Fibroblast of lung (primary cell): Measurements from ENCODE around the gene MYEF2. TPM values are rescaled to one million over a fixed set of nuclear protein-coding genes. Genes with fewer than 3 reads are reported as not detected.

Experiments used
- DNase-seq, 2 donors: peaks; one replicate each; pipeline versions ENCODE4 v3.0.0 to v3.0.0-alpha.2; 2010; ENCODE audit warnings: low read depth in 2 of 2
- H2AFZ ChIP-seq: 2 replicates; pipeline ENCODE4 v1.5.1; 2012; ENCODE audit warnings: low read length, control low read depth, inconsistent platforms
- H3K27ac ChIP-seq: 2 replicates; pipeline ENCODE4 v1.5.1; 2011; ENCODE audit warnings: low read length, control low read depth; ENCODE audit not compliant: insufficient read depth
- H3K27me3 ChIP-seq: 2 replicates; pipeline ENCODE4 v1.5.1; 2011; ENCODE audit warnings: mild to moderate bottlenecking, low read length; ENCODE audit not compliant: control insufficient read depth, insufficient read depth
- H3K36me3 ChIP-seq: 2 replicates; pipeline ENCODE4 v1.5.1; 2011; ENCODE audit warnings: low read length; ENCODE audit not compliant: control insufficient read depth, insufficient read depth
- H3K4me1 ChIP-seq: 2 replicates; pipeline ENCODE4 v1.5.1; 2011; ENCODE audit warnings: low read length; ENCODE audit not compliant: control insufficient read depth, insufficient read depth; ENCODE audit errors: extremely low read depth
- H3K4me2 ChIP-seq: 2 replicates; pipeline ENCODE4 v1.5.1; 2011; ENCODE audit warnings: low read length, control low read depth; ENCODE audit not compliant: insufficient read depth; ENCODE audit errors: extremely low read depth
- H3K4me3 ChIP-seq, 4 experiments: fragments of 200-600 bp in 1 of 4; sonication (generic) in 1 of 4; replicated peaks in 1 of 4; 2 replicates each; pipeline ENCODE4 v1.5.1; 2011 to 2016; ENCODE audit warnings: low read length in 4 of 4, low read depth in 3 of 4, mild to moderate bottlenecking in 3 of 4, control low read depth in 2 of 4, inconsistent platforms in 1 of 4, mixed read lengths in 1 of 4; ENCODE audit not compliant: insufficient read depth in 1 of 4; ENCODE audit errors: control extremely low read depth in 1 of 4
- H3K79me2 ChIP-seq: 2 replicates; pipeline ENCODE4 v1.5.1; 2012; ENCODE audit warnings: mild to moderate bottlenecking, low read length, inconsistent platforms; ENCODE audit not compliant: control insufficient read depth, insufficient read depth
- H3K9ac ChIP-seq: 2 replicates; pipeline ENCODE4 v1.5.1; 2011; ENCODE audit warnings: mild to moderate bottlenecking, low read length, control low read depth; ENCODE audit not compliant: insufficient read depth
- H3K9me3 ChIP-seq: 2 replicates; pipeline ENCODE4 v1.5.1; 2012; ENCODE audit warnings: low read depth, low read length; ENCODE audit not compliant: control insufficient read depth, insufficient read depth
- H4K20me1 ChIP-seq: 2 replicates; pipeline ENCODE4 v1.5.1; 2011; ENCODE audit warnings: low read length; ENCODE audit not compliant: control insufficient read depth, insufficient read depth; ENCODE audit errors: extremely low read depth
- EZH2 ChIP-seq: IDR thresholded peaks from 2 replicates; pipeline ENCODE4 v1.5.1; 2012; ENCODE audit warnings: low read length, control low read depth, mild to moderate bottlenecking; ENCODE audit errors: missing control alignments
- polyA plus RNA-seq, 2 donors: library from polyadenylated mRNA; depleted of rRNA in 1 of 2; stranded (reverse) in 1 of 2; unstranded in 1 of 2; fragments of >200 nt; gene quantifications; 2 replicates each; pipeline ENCODE4 v1.2.1, GENCODE V29; 2011 to 2012; ENCODE audit warnings: missing spikeins in 1 of 2
- total RNA-seq: library from RNA; depleted of rRNA; stranded (reverse); fragments of >200 nt; gene quantifications from 2 replicates; pipeline ENCODE4 v1.2.1, GENCODE V29; 2014
- TF ChIP-seq, protein P1 (sequence below), 2 donors: IDR thresholded peaks in 1 of 2; conservative IDR thresholded peaks in 1 of 2; 1 replicate in 1 of 2; 2 replicates in 1 of 2; pipeline ENCODE4 v1.5.1; 2011 to 2012; ENCODE audit warnings: low read length in 2 of 2, control low read depth in 1 of 2, inconsistent platforms in 1 of 2, low read depth in 1 of 2, mild to moderate bottlenecking in 1 of 2

Gene MYEF2
- total and polyA plus RNA-seq, 2 donors (not counting 1 experiment from before 2014, with no cell fraction given), result 5.3 to 13.5 TPM

DNA sequence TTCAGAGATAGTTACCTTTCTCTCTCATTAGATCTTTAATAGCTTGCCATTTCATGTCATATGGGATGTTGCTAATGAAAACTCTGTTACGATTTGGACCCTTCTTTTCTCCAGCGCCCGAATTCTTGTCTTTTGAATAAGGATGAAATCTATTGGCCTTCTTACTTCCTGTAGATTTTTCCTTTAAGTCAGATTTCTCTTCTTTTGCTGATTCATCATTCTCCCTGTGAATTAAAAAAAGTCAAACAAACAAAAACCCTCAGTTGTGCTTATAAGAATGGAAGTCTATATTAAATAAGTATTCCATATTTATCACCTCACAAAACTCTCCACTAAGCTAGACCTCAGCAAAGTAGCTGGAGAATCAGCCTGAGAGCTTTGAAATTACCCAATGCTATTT, 9.5 kb downstream of the MYEF2 start:
- no peak overlapping the region for H3K9ac ChIP-seq
- H3K27ac ChIP-seq, result no peak overlapping the region
- no peak for DNase-seq
- H3K4me2 ChIP-seq, result no peak overlapping the region
- no peaks in the 10 kb centered on the region for H4K20me1 ChIP-seq
- H3K36me3 ChIP-seq, result no peaks in the 10 kb centered on the region
- no peak for TF ChIP-seq EZH2
- TF ChIP-seq, protein P1, sequence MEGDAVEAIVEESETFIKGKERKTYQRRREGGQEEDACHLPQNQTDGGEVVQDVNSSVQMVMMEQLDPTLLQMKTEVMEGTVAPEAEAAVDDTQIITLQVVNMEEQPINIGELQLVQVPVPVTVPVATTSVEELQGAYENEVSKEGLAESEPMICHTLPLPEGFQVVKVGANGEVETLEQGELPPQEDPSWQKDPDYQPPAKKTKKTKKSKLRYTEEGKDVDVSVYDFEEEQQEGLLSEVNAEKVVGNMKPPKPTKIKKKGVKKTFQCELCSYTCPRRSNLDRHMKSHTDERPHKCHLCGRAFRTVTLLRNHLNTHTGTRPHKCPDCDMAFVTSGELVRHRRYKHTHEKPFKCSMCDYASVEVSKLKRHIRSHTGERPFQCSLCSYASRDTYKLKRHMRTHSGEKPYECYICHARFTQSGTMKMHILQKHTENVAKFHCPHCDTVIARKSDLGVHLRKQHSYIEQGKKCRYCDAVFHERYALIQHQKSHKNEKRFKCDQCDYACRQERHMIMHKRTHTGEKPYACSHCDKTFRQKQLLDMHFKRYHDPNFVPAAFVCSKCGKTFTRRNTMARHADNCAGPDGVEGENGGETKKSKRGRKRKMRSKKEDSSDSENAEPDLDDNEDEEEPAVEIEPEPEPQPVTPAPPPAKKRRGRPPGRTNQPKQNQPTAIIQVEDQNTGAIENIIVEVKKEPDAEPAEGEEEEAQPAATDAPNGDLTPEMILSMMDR (conservative IDR thresholded peaks at IDR 0.05 in 1 of 2, IDR thresholded peaks at IDR 0.05 in 1 of 2; ENCODE audit: low read depth in 1 of 2, low read length in 2 of 2), result no peak
- no peaks in the 10 kb centered on the region for H3K9me3 ChIP-seq
- H2AFZ ChIP-seq, result no peak overlapping the region
- no peaks in the 10 kb centered on the region for H3K79me2 ChIP-seq
- no peak overlapping the region for H3K4me3 ChIP-seq
- no peaks in the 10 kb centered on the region for H3K4me1 ChIP-seq
- no peaks in the 10 kb centered on the region for H3K27me3 ChIP-seq

- Histone ChIP-seq H2AFZ (no peak overlapping the region), H3K36me3 (peaks cover 1% of the 10 kb centered on the region), H3K9ac (no peak overlapping the region), H3K79me2 (no peaks in the 10 kb centered on the region), H3K27me3 (no peaks in the 10 kb centered on the region), H3K9me3 (no peaks in the 10 kb centered on the region), H3K4me1 (no peaks in the 10 kb centered on the region), H4K20me1 (no peaks in the 10 kb centered on the region), H3K4me3 (no peak overlapping the region), H3K4me2 (no peak overlapping the region), H3K27ac (no peak overlapping the region)
- TF ChIP-seq, protein P1 (conservative IDR thresholded peaks at IDR 0.05 in 1 of 2, IDR thresholded peaks at IDR 0.05 in 1 of 2; ENCODE audit: low read depth in 1 of 2, low read length in 2 of 2), result no peak
- no peak for TF ChIP-seq EZH2
- no peak for DNase-seq
Observed at GRCh38 chr15:48153526-48153925, 24.6 kb downstream of the MYEF2 start.

DNA sequence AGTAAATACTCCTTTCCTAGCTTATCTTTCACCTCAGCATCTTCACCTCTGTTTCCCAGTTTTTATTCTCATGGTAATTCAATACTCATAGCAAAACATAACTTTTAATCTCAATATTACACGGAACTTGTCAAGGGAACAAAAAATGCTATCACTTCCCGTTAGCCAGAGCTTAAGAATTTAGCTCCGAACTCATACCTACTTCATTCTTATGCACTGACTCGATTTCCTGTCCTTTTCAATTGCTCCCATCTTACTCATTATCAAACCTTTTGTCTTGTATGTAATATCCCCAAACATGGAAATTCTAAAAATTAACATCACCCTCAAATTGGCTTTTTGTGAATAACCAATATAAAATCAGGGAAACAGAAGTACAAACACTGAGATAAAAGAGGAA, 28.2 kb downstream of the MYEF2 start:
- no peaks in the 10 kb centered on the region for H3K9me3 ChIP-seq
- no peaks in the 10 kb centered on the region for H3K4me1 ChIP-seq
- TF ChIP-seq, protein P1 (conservative IDR thresholded peaks at IDR 0.05 in 1 of 2, IDR thresholded peaks at IDR 0.05 in 1 of 2; ENCODE audit: low read depth in 1 of 2, low read length in 2 of 2), result no peak
- TF ChIP-seq EZH2, result no peak
- no peak overlapping the region for H3K27ac ChIP-seq
- H3K27me3 ChIP-seq, result no peaks in the 10 kb centered on the region
- H3K79me2 ChIP-seq, result no peaks in the 10 kb centered on the region
- no peak overlapping the region for H3K9ac ChIP-seq
- no peak overlapping the region for H3K4me3 ChIP-seq
- H3K36me3 ChIP-seq, result peaks cover 1% of the 10 kb centered on the region
- peak; percentile 15 to 91 for DNase-seq
- H3K4me2 ChIP-seq, result no peak overlapping the region
- H4K20me1 ChIP-seq, result no peaks in the 10 kb centered on the region
- no peak overlapping the region for H2AFZ ChIP-seq
